WTC11 (cell line): ENCODE data around the gene TREML1. TPM values are rescaled to one million over a fixed set of nuclear protein-coding genes. Genes with fewer than 3 reads are reported as not detected.
A peak's percentile ranks its signal among the peaks of the same experiment; 100 is the strongest.

Experiments used
- CREM ChIP-seq: sonication (generic); formaldehyde crosslinking; IDR thresholded peaks from 2 replicates; pipeline ENCODE4 v1.8.1; 2022; ENCODE audit warnings: mild to moderate bottlenecking, missing genetic modification reagents, moderate library complexity
- EMX1 ChIP-seq: fragments of 250-450 bp; sonication (Bioruptor Pico); IDR thresholded peaks from 2 replicates; pipeline ENCODE4 v1.8.0; 2021; ENCODE audit warnings: mild to moderate bottlenecking
- ESRRA ChIP-seq: sonication (generic); formaldehyde crosslinking; IDR thresholded peaks from 2 replicates; pipeline ENCODE4 v1.8.1; 2022; ENCODE audit warnings: mild to moderate bottlenecking, missing genetic modification reagents, borderline replicate concordance
- GABPB1 ChIP-seq: sonication (generic); formaldehyde crosslinking; IDR thresholded peaks from 2 replicates; pipeline ENCODE4 v1.8.1; 2023; ENCODE audit warnings: mild to moderate bottlenecking, missing genetic modification reagents
- JUN ChIP-seq: sonication (generic); formaldehyde crosslinking; IDR thresholded peaks from 2 replicates; pipeline ENCODE4 v1.8.0; 2023; ENCODE audit warnings: mild to moderate bottlenecking, missing genetic modification reagents
- MXD4 ChIP-seq: fragments of 250-450 bp; sonication (Bioruptor Pico); IDR thresholded peaks from 2 replicates; pipeline ENCODE4 v1.8.0; 2021; ENCODE audit warnings: mild to moderate bottlenecking, moderate library complexity, borderline replicate concordance
- MYBL2 ChIP-seq: sonication (generic); formaldehyde crosslinking; IDR thresholded peaks from 2 replicates; pipeline ENCODE4 v1.8.1; 2023; ENCODE audit warnings: mild to moderate bottlenecking, moderate library complexity, missing genetic modification reagents
- NFE2L1 ChIP-seq: sonication (generic); formaldehyde crosslinking; IDR thresholded peaks from 2 replicates; pipeline ENCODE4 v1.8.1; 2023; ENCODE audit warnings: missing genetic modification reagents
- PRRX2 ChIP-seq: fragments of 250-450 bp; sonication (Bioruptor Pico); IDR thresholded peaks from 2 replicates; pipeline ENCODE4 v1.8.0; 2021; ENCODE audit warnings: mild to moderate bottlenecking
- TCF7 ChIP-seq: sonication (generic); formaldehyde crosslinking; IDR thresholded peaks from 2 replicates; pipeline ENCODE4 v1.8.0; 2022; ENCODE audit warnings: mild to moderate bottlenecking, low read depth, missing genetic modification reagents, moderate library complexity
- ZNF121 ChIP-seq: sonication (generic); formaldehyde crosslinking; IDR thresholded peaks from 2 replicates; pipeline ENCODE4 v1.8.0; 2023; ENCODE audit warnings: missing genetic modification reagents
- ZNF138 ChIP-seq: sonication (generic); formaldehyde crosslinking; conservative IDR thresholded peaks from 2 replicates; pipeline ENCODE4 v1.8.1; 2022; ENCODE audit warnings: mild to moderate bottlenecking, moderate library complexity, missing genetic modification reagents
- ZNF671 ChIP-seq: fragments of 250-450 bp; sonication (Bioruptor Pico); IDR thresholded peaks from 2 replicates; pipeline ENCODE4 v1.8.0; 2021; ENCODE audit warnings: mild to moderate bottlenecking
- total RNA-seq: library from RNA; stranded (reverse); gene quantifications from 3 replicates; pipeline ENCODE4 v1.2.3, GENCODE V29; 2021
- TF ChIP-seq, protein P1 (sequence below): sonication (generic); formaldehyde crosslinking; IDR thresholded peaks from 2 replicates; pipeline ENCODE4 v1.8.1; 2022; ENCODE audit warnings: low read depth, missing genetic modification reagents, borderline replicate concordance
- TF ChIP-seq, protein P2 (sequence below): sonication (generic); formaldehyde crosslinking; IDR thresholded peaks from 2 replicates; pipeline ENCODE4 v1.8.1; 2022; ENCODE audit warnings: mild to moderate bottlenecking, moderate library complexity, missing genetic modification reagents
- TF ChIP-seq, protein P3 (sequence below): fragments of 250-450 bp; sonication (Bioruptor Pico); IDR thresholded peaks from 2 replicates; pipeline ENCODE4 v1.8.0; 2021; ENCODE audit warnings: mild to moderate bottlenecking
- TF ChIP-seq, protein P4 (sequence below): sonication (generic); formaldehyde crosslinking; conservative IDR thresholded peaks from 2 replicates; pipeline ENCODE4 v1.8.1; 2022; ENCODE audit warnings: mild to moderate bottlenecking, missing genetic modification reagents
- TF ChIP-seq, protein P5 (sequence below): sonication (generic); formaldehyde crosslinking; IDR thresholded peaks from 2 replicates; pipeline ENCODE4 v1.8.0; 2022; ENCODE audit warnings: mild to moderate bottlenecking, missing genetic modification reagents
- TF ChIP-seq, protein P6 (sequence below): sonication (generic); formaldehyde crosslinking; IDR thresholded peaks from 2 replicates; pipeline ENCODE4 v1.8.1; 2023; ENCODE audit warnings: mild to moderate bottlenecking, missing genetic modification reagents, moderate library complexity
- TF ChIP-seq, protein P7 (sequence below): sonication (generic); formaldehyde crosslinking; IDR thresholded peaks from 2 replicates; pipeline ENCODE4 v1.8.0; 2022; ENCODE audit warnings: mild to moderate bottlenecking, missing genetic modification reagents
- TF ChIP-seq, protein P8 (sequence below): sonication (generic); formaldehyde crosslinking; IDR thresholded peaks from 2 replicates; pipeline ENCODE4 v1.8.0; 2023; ENCODE audit warnings: missing genetic modification reagents, mild to moderate bottlenecking, borderline replicate concordance
- TF ChIP-seq, protein P9 (sequence below): sonication (generic); formaldehyde crosslinking; IDR thresholded peaks from 2 replicates; pipeline ENCODE4 v1.8.1; 2022; ENCODE audit warnings: low read depth, mild to moderate bottlenecking, moderate library complexity, missing genetic modification reagents, borderline replicate concordance
- TF ChIP-seq, protein P10 (sequence below): sonication (generic); formaldehyde crosslinking; IDR thresholded peaks from 2 replicates; pipeline ENCODE4 v1.8.1; 2022; ENCODE audit warnings: mild to moderate bottlenecking, missing genetic modification reagents, moderate library complexity, borderline replicate concordance

The TREML1 gene
- total RNA-seq, 1 experiment from 2014 or later = not detected

DNA sequence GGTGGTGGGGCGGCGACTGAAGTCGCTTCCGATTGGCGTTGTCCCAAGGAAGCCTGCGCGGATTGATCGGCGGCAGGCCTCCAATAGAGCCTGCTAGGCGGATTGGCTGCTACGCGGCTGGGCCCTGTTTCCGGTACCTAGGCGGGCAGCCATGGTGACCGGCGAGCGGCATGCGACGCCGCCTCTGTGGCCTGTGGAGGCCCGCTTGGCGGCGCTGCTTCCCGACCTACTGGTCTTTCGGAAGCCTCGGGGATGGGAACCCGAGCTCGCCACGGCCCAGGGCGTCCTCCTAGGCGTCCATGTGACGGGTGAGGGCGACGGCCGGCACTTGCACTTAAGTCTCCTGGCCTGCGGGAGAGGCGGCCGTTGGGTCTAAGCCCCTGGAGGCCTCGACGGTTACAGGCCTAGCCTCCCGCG, 53.3 kb downstream of the TREML1 start (continued):
- TF ChIP-seq, protein P1, sequence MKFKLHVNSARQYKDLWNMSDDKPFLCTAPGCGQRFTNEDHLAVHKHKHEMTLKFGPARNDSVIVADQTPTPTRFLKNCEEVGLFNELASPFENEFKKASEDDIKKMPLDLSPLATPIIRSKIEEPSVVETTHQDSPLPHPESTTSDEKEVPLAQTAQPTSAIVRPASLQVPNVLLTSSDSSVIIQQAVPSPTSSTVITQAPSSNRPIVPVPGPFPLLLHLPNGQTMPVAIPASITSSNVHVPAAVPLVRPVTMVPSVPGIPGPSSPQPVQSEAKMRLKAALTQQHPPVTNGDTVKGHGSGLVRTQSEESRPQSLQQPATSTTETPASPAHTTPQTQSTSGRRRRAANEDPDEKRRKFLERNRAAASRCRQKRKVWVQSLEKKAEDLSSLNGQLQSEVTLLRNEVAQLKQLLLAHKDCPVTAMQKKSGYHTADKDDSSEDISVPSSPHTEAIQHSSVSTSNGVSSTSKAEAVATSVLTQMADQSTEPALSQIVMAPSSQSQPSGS (CRISPR knock-in tag) = no peak
- TF ChIP-seq, protein P2, sequence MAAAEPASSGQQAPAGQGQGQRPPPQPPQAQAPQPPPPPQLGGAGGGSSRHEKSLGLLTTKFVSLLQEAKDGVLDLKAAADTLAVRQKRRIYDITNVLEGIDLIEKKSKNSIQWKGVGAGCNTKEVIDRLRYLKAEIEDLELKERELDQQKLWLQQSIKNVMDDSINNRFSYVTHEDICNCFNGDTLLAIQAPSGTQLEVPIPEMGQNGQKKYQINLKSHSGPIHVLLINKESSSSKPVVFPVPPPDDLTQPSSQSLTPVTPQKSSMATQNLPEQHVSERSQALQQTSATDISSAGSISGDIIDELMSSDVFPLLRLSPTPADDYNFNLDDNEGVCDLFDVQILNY (CRISPR knock-in tag) = no peak
- no peak for TF ChIP-seq TCF7
- no peak; the same call in 1 of the 2 replicates for TF ChIP-seq NFE2L1 (CRISPR knock-in tag)
- TF ChIP-seq, protein P3, sequence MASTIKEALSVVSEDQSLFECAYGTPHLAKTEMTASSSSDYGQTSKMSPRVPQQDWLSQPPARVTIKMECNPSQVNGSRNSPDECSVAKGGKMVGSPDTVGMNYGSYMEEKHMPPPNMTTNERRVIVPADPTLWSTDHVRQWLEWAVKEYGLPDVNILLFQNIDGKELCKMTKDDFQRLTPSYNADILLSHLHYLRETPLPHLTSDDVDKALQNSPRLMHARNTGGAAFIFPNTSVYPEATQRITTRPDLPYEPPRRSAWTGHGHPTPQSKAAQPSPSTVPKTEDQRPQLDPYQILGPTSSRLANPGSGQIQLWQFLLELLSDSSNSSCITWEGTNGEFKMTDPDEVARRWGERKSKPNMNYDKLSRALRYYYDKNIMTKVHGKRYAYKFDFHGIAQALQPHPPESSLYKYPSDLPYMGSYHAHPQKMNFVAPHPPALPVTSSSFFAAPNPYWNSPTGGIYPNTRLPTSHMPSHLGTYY (CRISPR knock-in tag) = no peak
- TF ChIP-seq, protein P4, sequence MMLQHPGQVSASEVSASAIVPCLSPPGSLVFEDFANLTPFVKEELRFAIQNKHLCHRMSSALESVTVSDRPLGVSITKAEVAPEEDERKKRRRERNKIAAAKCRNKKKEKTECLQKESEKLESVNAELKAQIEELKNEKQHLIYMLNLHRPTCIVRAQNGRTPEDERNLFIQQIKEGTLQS (CRISPR knock-in tag) = no peak
- TF ChIP-seq ZNF138 = 0 out of 2 replicates have a peak, but pooled peaks have one; percentile 53
- TF ChIP-seq, protein P5, sequence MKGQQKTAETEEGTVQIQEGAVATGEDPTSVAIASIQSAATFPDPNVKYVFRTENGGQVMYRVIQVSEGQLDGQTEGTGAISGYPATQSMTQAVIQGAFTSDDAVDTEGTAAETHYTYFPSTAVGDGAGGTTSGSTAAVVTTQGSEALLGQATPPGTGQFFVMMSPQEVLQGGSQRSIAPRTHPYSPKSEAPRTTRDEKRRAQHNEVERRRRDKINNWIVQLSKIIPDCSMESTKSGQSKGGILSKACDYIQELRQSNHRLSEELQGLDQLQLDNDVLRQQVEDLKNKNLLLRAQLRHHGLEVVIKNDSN = peak; percentile 70
- TF ChIP-seq EMX1 (CRISPR knock-in tag) = 0 out of 2 replicates have a peak, but pooled peaks have one; percentile 53
- TF ChIP-seq, protein P6, sequence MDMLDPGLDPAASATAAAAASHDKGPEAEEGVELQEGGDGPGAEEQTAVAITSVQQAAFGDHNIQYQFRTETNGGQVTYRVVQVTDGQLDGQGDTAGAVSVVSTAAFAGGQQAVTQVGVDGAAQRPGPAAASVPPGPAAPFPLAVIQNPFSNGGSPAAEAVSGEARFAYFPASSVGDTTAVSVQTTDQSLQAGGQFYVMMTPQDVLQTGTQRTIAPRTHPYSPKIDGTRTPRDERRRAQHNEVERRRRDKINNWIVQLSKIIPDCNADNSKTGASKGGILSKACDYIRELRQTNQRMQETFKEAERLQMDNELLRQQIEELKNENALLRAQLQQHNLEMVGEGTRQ = peak; percentile 52; the same call in 1 of the 2 replicates
- no peak for TF ChIP-seq ESRRA
- TF ChIP-seq ZNF671 = no peak
- TF ChIP-seq GABPB1 = no peak
- TF ChIP-seq, protein P7, sequence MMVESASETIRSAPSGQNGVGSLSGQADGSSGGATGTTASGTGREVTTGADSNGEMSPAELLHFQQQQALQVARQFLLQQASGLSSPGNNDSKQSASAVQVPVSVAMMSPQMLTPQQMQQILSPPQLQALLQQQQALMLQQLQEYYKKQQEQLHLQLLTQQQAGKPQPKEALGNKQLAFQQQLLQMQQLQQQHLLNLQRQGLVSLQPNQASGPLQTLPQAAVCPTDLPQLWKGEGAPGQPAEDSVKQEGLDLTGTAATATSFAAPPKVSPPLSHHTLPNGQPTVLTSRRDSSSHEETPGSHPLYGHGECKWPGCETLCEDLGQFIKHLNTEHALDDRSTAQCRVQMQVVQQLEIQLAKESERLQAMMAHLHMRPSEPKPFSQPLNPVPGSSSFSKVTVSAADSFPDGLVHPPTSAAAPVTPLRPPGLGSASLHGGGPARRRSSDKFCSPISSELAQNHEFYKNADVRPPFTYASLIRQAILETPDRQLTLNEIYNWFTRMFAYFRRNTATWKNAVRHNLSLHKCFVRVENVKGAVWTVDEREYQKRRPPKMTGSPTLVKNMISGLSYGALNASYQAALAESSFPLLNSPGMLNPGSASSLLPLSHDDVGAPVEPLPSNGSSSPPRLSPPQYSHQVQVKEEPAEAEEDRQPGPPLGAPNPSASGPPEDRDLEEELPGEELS (CRISPR knock-in tag) = no peak
- no peak for TF ChIP-seq ZNF121
- TF ChIP-seq, protein P8, sequence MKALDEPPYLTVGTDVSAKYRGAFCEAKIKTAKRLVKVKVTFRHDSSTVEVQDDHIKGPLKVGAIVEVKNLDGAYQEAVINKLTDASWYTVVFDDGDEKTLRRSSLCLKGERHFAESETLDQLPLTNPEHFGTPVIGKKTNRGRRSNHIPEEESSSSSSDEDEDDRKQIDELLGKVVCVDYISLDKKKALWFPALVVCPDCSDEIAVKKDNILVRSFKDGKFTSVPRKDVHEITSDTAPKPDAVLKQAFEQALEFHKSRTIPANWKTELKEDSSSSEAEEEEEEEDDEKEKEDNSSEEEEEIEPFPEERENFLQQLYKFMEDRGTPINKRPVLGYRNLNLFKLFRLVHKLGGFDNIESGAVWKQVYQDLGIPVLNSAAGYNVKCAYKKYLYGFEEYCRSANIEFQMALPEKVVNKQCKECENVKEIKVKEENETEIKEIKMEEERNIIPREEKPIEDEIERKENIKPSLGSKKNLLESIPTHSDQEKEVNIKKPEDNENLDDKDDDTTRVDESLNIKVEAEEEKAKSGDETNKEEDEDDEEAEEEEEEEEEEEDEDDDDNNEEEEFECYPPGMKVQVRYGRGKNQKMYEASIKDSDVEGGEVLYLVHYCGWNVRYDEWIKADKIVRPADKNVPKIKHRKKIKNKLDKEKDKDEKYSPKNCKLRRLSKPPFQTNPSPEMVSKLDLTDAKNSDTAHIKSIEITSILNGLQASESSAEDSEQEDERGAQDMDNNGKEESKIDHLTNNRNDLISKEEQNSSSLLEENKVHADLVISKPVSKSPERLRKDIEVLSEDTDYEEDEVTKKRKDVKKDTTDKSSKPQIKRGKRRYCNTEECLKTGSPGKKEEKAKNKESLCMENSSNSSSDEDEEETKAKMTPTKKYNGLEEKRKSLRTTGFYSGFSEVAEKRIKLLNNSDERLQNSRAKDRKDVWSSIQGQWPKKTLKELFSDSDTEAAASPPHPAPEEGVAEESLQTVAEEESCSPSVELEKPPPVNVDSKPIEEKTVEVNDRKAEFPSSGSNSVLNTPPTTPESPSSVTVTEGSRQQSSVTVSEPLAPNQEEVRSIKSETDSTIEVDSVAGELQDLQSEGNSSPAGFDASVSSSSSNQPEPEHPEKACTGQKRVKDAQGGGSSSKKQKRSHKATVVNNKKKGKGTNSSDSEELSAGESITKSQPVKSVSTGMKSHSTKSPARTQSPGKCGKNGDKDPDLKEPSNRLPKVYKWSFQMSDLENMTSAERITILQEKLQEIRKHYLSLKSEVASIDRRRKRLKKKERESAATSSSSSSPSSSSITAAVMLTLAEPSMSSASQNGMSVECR (CRISPR knock-in tag) = 0 out of 2 replicates have a peak, but pooled peaks have one; percentile 52
- TF ChIP-seq, protein P9, sequence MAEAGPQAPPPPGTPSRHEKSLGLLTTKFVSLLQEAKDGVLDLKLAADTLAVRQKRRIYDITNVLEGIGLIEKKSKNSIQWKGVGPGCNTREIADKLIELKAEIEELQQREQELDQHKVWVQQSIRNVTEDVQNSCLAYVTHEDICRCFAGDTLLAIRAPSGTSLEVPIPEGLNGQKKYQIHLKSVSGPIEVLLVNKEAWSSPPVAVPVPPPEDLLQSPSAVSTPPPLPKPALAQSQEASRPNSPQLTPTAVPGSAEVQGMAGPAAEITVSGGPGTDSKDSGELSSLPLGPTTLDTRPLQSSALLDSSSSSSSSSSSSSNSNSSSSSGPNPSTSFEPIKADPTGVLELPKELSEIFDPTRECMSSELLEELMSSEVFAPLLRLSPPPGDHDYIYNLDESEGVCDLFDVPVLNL (CRISPR knock-in tag) = no peak
- 0 out of 2 replicates have a peak, but pooled peaks have one; percentile 35 for TF ChIP-seq JUN (CRISPR knock-in tag)
- TF ChIP-seq, protein P10, sequence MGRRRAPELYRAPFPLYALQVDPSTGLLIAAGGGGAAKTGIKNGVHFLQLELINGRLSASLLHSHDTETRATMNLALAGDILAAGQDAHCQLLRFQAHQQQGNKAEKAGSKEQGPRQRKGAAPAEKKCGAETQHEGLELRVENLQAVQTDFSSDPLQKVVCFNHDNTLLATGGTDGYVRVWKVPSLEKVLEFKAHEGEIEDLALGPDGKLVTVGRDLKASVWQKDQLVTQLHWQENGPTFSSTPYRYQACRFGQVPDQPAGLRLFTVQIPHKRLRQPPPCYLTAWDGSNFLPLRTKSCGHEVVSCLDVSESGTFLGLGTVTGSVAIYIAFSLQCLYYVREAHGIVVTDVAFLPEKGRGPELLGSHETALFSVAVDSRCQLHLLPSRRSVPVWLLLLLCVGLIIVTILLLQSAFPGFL = no peak
- TF ChIP-seq CREM (CRISPR knock-in tag) = 0 out of 2 replicates have a peak, but pooled peaks have one; percentile 63
- no peak for TF ChIP-seq PRRX2
- TF ChIP-seq MYBL2 (CRISPR knock-in tag) = 0 out of 2 replicates have a peak, but pooled peaks have one; percentile 30
- no peak for TF ChIP-seq MXD4 (CRISPR knock-in tag)
